Osteocyte (in vitro differentiated cells): ENCODE results near the gene UBE3C. TPM values are rescaled to one million over a fixed set of nuclear protein-coding genes. Genes with fewer than 3 reads are reported as not detected.
A peak's percentile ranks its signal among the peaks of the same experiment; 100 is the strongest.

Experiments
- DNase-seq: peaks from one replicate; pipeline ENCODE4 v3.0.0; 2021; ENCODE audit warnings: mixed read lengths; ENCODE audit not compliant: unreplicated experiment; ENCODE audit errors: extremely low spot score
- H3K27ac Mint-ChIP-seq: one replicate; pipeline ENCODE4 v1.8.0; 2021; ENCODE audit warnings: mild to moderate bottlenecking, mixed read lengths; ENCODE audit not compliant: unreplicated experiment
- H3K27me3 Mint-ChIP-seq: one replicate; pipeline ENCODE4 v1.8.0; 2021; ENCODE audit warnings: mixed read lengths; ENCODE audit not compliant: unreplicated experiment
- H3K36me3 Mint-ChIP-seq: one replicate; pipeline ENCODE4 v1.8.0; 2021; ENCODE audit warnings: mixed read lengths; ENCODE audit not compliant: unreplicated experiment
- H3K4me1 Mint-ChIP-seq: one replicate; pipeline ENCODE4 v1.8.0; 2021; ENCODE audit warnings: mixed read lengths; ENCODE audit not compliant: unreplicated experiment
- H3K4me3 Mint-ChIP-seq: one replicate; pipeline ENCODE4 v1.8.0; 2021; ENCODE audit warnings: mild to moderate bottlenecking, moderate library complexity, mixed read lengths; ENCODE audit not compliant: unreplicated experiment
- H3K9me3 Mint-ChIP-seq: one replicate; pipeline ENCODE4 v1.8.0; 2021; ENCODE audit warnings: mixed read lengths; ENCODE audit not compliant: unreplicated experiment
- CTCF ChIP-seq: fragments of 200-600 bp; sonication (generic); IDR thresholded peaks from 2 replicates; pipeline ENCODE4 v1.5.0; 2021; ENCODE audit warnings: antibody characterized with exemption, mild to moderate bottlenecking, moderate library complexity
- total RNA-seq: library from RNA; stranded (reverse); gene quantifications from 2 replicates; pipeline ENCODE4 v1.2.1, GENCODE V29; 2021

The UBE3C gene
- total RNA-seq, 1 donor from 2014 or later = 59.6 TPM

GRCh38 chr7:157299317-157299612, 160.5 kb downstream of the UBE3C start:
- Mint-ChIP-seq H3K27ac (no peak overlapping the region), H3K4me1 (peaks cover 15% of the 10 kb centered on the region), H3K27me3 (no peaks in the 10 kb centered on the region), H3K9me3 (no peaks in the 10 kb centered on the region), H3K4me3 (no peak overlapping the region), H3K36me3 (no peaks in the 10 kb centered on the region)
- no peak for DNase-seq
- TF ChIP-seq CTCF = no peak

- Mint-ChIP-seq H3K9me3 (no peaks in the 10 kb centered on the region), H3K36me3 (no peaks in the 10 kb centered on the region), H3K27me3 (no peaks in the 10 kb centered on the region), H3K4me1 (peaks cover 15% of the 10 kb centered on the region), H3K27ac (no peak overlapping the region), H3K4me3 (no peak overlapping the region)
- TF ChIP-seq CTCF = no peak
- DNase-seq = no peak
These were observed 161.1 kb downstream of the UBE3C start for GRCh38 chr7:157299613-157300368.

GRCh38 chr7:157300369-157300825, 161.7 kb downstream of the UBE3C start:
- no peak overlapping the region for H3K4me3 Mint-ChIP-seq
- no peaks in the 10 kb centered on the region for H3K36me3 Mint-ChIP-seq
- no peak for TF ChIP-seq CTCF
- no peaks in the 10 kb centered on the region for H3K27me3 Mint-ChIP-seq
- H3K4me1 Mint-ChIP-seq = peaks cover 15% of the 10 kb centered on the region
- H3K27ac Mint-ChIP-seq = no peak overlapping the region
- no peak for DNase-seq
- H3K9me3 Mint-ChIP-seq = no peaks in the 10 kb centered on the region

- no peak for TF ChIP-seq CTCF
- Mint-ChIP-seq H3K27ac (peak overlapping the region; percentile 82), H3K36me3 (no peaks in the 10 kb centered on the region), H3K27me3 (no peaks in the 10 kb centered on the region), H3K9me3 (no peaks in the 10 kb centered on the region), H3K4me3 (no peak overlapping the region), H3K4me1 (peaks cover 15% of the 10 kb centered on the region)
- DNase-seq = no peak
These were observed 162.9 kb downstream of the UBE3C start for GRCh38 chr7:157301610-157302120.

GRCh38 chr7:157306846-157307838, 168.4 kb downstream of the UBE3C start:
- Mint-ChIP-seq H3K4me3 (no peak overlapping the region), H3K27me3 (no peaks in the 10 kb centered on the region), H3K4me1 (peaks cover 32% of the 10 kb centered on the region), H3K9me3 (no peaks in the 10 kb centered on the region), H3K36me3 (no peaks in the 10 kb centered on the region), H3K27ac (no peak overlapping the region)
- TF ChIP-seq CTCF = no peak
- DNase-seq = no peak
